Endothelial cell of umbilical vein (primary cell): ENCODE measurements around the gene SNX12.

Experiments
- POLR2A ChIP-seq: IDR thresholded peaks from 2 replicates; pipeline ENCODE4 v1.6.1; 2012; ENCODE audit warnings: low read depth, mild to moderate bottlenecking, control low read depth, low read length
- TF ChIP-seq, protein P1 (sequence below), 2 donors: IDR thresholded peaks; 1 replicate in 1 of 2; 2 replicates in 1 of 2; pipeline ENCODE4 v1.5.1; 2011; ENCODE audit warnings: low read length in 2 of 2, mild to moderate bottlenecking in 2 of 2, moderate library complexity in 2 of 2, control low read depth in 1 of 2, inconsistent platforms in 1 of 2, low read depth in 1 of 2; ENCODE audit not compliant: insufficient read depth in 1 of 2; ENCODE audit errors: extremely low read depth in 1 of 2

DNA sequence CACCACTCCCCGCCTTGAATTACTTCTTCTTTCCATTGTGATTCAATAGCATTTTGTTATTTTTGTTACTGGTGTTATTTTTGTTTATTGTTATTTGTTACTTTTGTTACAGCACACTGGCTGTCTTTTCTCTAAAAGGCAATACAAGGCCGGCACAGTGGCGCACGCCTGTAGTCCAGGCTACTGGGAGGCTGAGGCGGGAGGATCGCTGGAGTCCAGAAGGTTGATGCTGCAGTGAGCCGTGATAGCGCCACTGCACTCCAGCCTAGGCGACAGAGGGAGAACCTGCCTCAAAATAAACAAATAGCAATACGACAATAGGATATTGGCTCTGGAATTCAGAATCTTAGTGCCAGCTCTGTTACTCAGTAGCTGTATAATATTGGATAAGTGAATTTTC is 49.2 kb upstream of the SNX12 start:
- TF ChIP-seq POLR2A: no peak
- TF ChIP-seq, protein P1, sequence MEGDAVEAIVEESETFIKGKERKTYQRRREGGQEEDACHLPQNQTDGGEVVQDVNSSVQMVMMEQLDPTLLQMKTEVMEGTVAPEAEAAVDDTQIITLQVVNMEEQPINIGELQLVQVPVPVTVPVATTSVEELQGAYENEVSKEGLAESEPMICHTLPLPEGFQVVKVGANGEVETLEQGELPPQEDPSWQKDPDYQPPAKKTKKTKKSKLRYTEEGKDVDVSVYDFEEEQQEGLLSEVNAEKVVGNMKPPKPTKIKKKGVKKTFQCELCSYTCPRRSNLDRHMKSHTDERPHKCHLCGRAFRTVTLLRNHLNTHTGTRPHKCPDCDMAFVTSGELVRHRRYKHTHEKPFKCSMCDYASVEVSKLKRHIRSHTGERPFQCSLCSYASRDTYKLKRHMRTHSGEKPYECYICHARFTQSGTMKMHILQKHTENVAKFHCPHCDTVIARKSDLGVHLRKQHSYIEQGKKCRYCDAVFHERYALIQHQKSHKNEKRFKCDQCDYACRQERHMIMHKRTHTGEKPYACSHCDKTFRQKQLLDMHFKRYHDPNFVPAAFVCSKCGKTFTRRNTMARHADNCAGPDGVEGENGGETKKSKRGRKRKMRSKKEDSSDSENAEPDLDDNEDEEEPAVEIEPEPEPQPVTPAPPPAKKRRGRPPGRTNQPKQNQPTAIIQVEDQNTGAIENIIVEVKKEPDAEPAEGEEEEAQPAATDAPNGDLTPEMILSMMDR (IDR thresholded peaks at IDR 0.05; ENCODE audit: extremely low read depth in 1 of 2, insufficient read depth in 1 of 2, low read depth in 1 of 2, low read length in 2 of 2): no peak
